SK-N-SH (cell line): ENCODE data around the gene MEA1. TPM values are rescaled to one million over a fixed set of nuclear protein-coding genes. Genes with fewer than 3 reads are reported as not detected.
A peak's percentile ranks its signal among the peaks of the same experiment; 100 is the strongest.

Source experiments
- CTCF ChIA-PET: fragments of 300-600, 350-600 bp; formaldehyde crosslinking; extraction: SDS; loops from one replicate; lab custom pipeline; 2021; lab: Yijun Ruan, JAX
- POLR2A ChIA-PET: fragments of 350-600 bp; sonication (Branson Sonifier 250); formaldehyde crosslinking; extraction: SDS; loops from one replicate; lab custom pipeline; 2020; ENCODE audit warnings: antibody characterized with exemption, inconsistent platforms; lab: Yijun Ruan, JAX
- DNase-seq: peaks from one replicate; pipeline ENCODE4 v3.0.0; 2012
- H2AFZ ChIP-seq: fragments of 200-600 bp; sonication (generic); 2 replicates; pipeline ENCODE4 v1.8.1; 2016; ENCODE audit warnings: antibody characterized with exemption, mild to moderate bottlenecking, low read depth
- H3F3A ChIP-seq: fragments of 200-600 bp; sonication (generic); replicated peaks from 2 replicates; pipeline ENCODE3; 2016; ENCODE audit warnings: antibody characterized with exemption, mild to moderate bottlenecking; ENCODE audit not compliant: insufficient read depth
- H3K27ac ChIP-seq, 2 experiments: fragments of 200-500 bp in 1 of 2; fragments of 200-600 bp in 1 of 2; sonication (Bioruptor generic) in 1 of 2; sonication (generic), shearing (Covaris generic) in 1 of 2; 2 replicates each; pipeline versions ENCODE4 v1.5.1 to v1.6.1; 2014 to 2016; ENCODE audit warnings: low read depth in 2 of 2, inconsistent platforms in 1 of 2, low read length in 1 of 2, mild to moderate bottlenecking in 1 of 2, mixed read lengths in 1 of 2
- H3K27me3 ChIP-seq: fragments of 200-600 bp; sonication (generic), shearing (Covaris generic); 2 replicates; pipeline ENCODE4 v1.6.1; 2016; ENCODE audit warnings: mixed run types; ENCODE audit not compliant: insufficient read depth
- H3K36me3 ChIP-seq, 2 experiments: fragments of 200-500 bp in 1 of 2; fragments of 200-600 bp in 1 of 2; sonication (Bioruptor generic) in 1 of 2; sonication (generic) in 1 of 2; replicated peaks in 1 of 2; 2 replicates each; pipeline versions ENCODE3 to v1.5.1; 2014 to 2016; ENCODE audit warnings: low read length in 1 of 2, mild to moderate bottlenecking in 1 of 2; ENCODE audit not compliant: insufficient read depth in 2 of 2, control insufficient read depth in 1 of 2
- H3K4me1 ChIP-seq, 2 experiments: fragments of 200-500 bp in 1 of 2; fragments of 200-600 bp in 1 of 2; sonication (Bioruptor generic) in 1 of 2; sonication (generic), shearing (Covaris generic) in 1 of 2; 2 replicates each; pipeline versions ENCODE4 v1.5.1 to v1.6.1; 2014 to 2016; ENCODE audit warnings: low read depth in 1 of 2, low read length in 1 of 2, mixed run types in 1 of 2; ENCODE audit not compliant: insufficient read depth in 2 of 2, control insufficient read depth in 1 of 2
- H3K4me2 ChIP-seq: fragments of 200-600 bp; sonication (generic), shearing (Covaris generic); 2 replicates; pipeline ENCODE4 v1.6.1; 2017; ENCODE audit warnings: mixed run types
- H3K4me3 ChIP-seq, 2 experiments: fragments of 200-500 bp in 1 of 2; fragments of 200-600 bp in 1 of 2; sonication (Bioruptor generic) in 1 of 2; sonication (generic), shearing (Covaris generic) in 1 of 2; 2 replicates each; pipeline versions ENCODE4 v1.5.1 to v1.8.1; 2014 to 2016; ENCODE audit warnings: low read depth in 2 of 2, inconsistent platforms in 1 of 2, low read length in 1 of 2, mild to moderate bottlenecking in 1 of 2, mixed read lengths in 1 of 2, moderate library complexity in 1 of 2
- H3K79me2 ChIP-seq: fragments of 200-600 bp; sonication (generic); 2 replicates; pipeline ENCODE4 v1.8.1; 2017; ENCODE audit warnings: mild to moderate bottlenecking; ENCODE audit not compliant: insufficient read depth
- H3K9ac ChIP-seq: fragments of 200-600 bp; sonication (generic); 2 replicates; pipeline ENCODE4 v1.6.1; 2017; ENCODE audit warnings: mixed run types
- H3K9me2 ChIP-seq: fragments of 200-600 bp; sonication (generic); 2 replicates; pipeline ENCODE4 v1.6.1; 2017; ENCODE audit warnings: mixed run types
- H3K9me3 ChIP-seq: fragments of 200-600 bp; sonication (generic); 2 replicates; pipeline ENCODE4 v1.6.1; 2017; ENCODE audit warnings: mixed run types, mild to moderate bottlenecking, moderate library complexity
- H4K20me1 ChIP-seq: fragments of 200-600 bp; sonication (generic); 2 replicates; pipeline ENCODE4 v1.6.1; 2017; ENCODE audit warnings: mild to moderate bottlenecking, mixed run types; ENCODE audit not compliant: insufficient read depth
- FOXJ3 ChIP-seq: sonication (generic); formaldehyde crosslinking; IDR thresholded peaks from 2 replicates; pipeline ENCODE4 v1.5.1; 2020; ENCODE audit warnings: mild to moderate bottlenecking, missing genetic modification reagents
- FOXM1 ChIP-seq: IDR thresholded peaks from 2 replicates; pipeline ENCODE4 v1.4.0; 2012; ENCODE audit warnings: low read depth, mild to moderate bottlenecking
- NRF1 ChIP-seq: IDR thresholded peaks from 2 replicates; pipeline ENCODE4 v1.6.1; 2012; ENCODE audit warnings: low read depth, mild to moderate bottlenecking, low read length
- POLR2AphosphoS5 ChIP-seq: IDR thresholded peaks from 2 replicates; pipeline ENCODE4 v1.6.1; 2012; ENCODE audit warnings: low read depth, low read length
- RAD21 ChIP-seq: IDR thresholded peaks from 2 replicates; pipeline ENCODE4 v1.6.1; 2012; ENCODE audit warnings: mild to moderate bottlenecking, low read length
- RCOR1 ChIP-seq: fragments of 150-350 bp; IDR thresholded peaks from 2 replicates; pipeline ENCODE4 v1.6.1; 2017; ENCODE audit warnings: antibody characterized with exemption, low read length
- RXRA ChIP-seq: IDR thresholded peaks from 2 replicates; pipeline ENCODE4 v1.4.0; 2012; ENCODE audit warnings: low read depth, mild to moderate bottlenecking, borderline replicate concordance
- SMC3 ChIP-seq: IDR thresholded peaks from 2 replicates; pipeline ENCODE4 v1.6.1; 2012; ENCODE audit warnings: low read depth, low read length, improper control_type of control experiment
- TAF1 ChIP-seq: IDR thresholded peaks from 2 replicates; pipeline ENCODE4 v1.6.1; 2012; ENCODE audit warnings: low read depth, mild to moderate bottlenecking, low read length, moderate library complexity, borderline replicate concordance
- TCF12 ChIP-seq: IDR thresholded peaks from 2 replicates; pipeline ENCODE4 v1.4.0; 2012
- TEAD4 ChIP-seq: IDR thresholded peaks from 2 replicates; pipeline ENCODE4 v1.4.0; 2012; ENCODE audit warnings: mild to moderate bottlenecking, borderline replicate concordance; ENCODE audit not compliant: insufficient read depth
- WGBS: methylation state at CpG from one replicate; pipeline ENCODE4 v1.1.6; 2017; ENCODE audit warnings: low lambda C conversion rate; 5-methylcytosine and 5-hydroxymethylcytosine counted together
- polyA plus RNA-seq, 3 experiments: library from polyadenylated mRNA; depleted of rRNA; stranded (reverse); fragments of >200 nt; gene quantifications; 2 replicates each; pipeline ENCODE4 v1.2.3, GENCODE V29; 2012
- TF ChIP-seq, protein P1 (sequence below): fragments of 150-350 bp; IDR thresholded peaks from 2 replicates; pipeline ENCODE4 v1.6.1; 2016; ENCODE audit warnings: mild to moderate bottlenecking, low read depth, low read length
- TF ChIP-seq, protein P2 (sequence below): IDR thresholded peaks from 2 replicates; pipeline ENCODE4 v1.4.0; 2012; ENCODE audit warnings: low read depth, borderline replicate concordance
- TF ChIP-seq, protein P3 (sequence below): IDR thresholded peaks from 2 replicates; pipeline ENCODE4 v1.4.0; 2012; ENCODE audit warnings: low read depth
- TF ChIP-seq, protein P4 (sequence below): IDR thresholded peaks from 2 replicates; pipeline ENCODE4; 2012

Gene MEA1
- polyA plus RNA-seq, 1 of the 3 experiments (the other 2 are of a cell fraction), result 171 TPM

DNA sequence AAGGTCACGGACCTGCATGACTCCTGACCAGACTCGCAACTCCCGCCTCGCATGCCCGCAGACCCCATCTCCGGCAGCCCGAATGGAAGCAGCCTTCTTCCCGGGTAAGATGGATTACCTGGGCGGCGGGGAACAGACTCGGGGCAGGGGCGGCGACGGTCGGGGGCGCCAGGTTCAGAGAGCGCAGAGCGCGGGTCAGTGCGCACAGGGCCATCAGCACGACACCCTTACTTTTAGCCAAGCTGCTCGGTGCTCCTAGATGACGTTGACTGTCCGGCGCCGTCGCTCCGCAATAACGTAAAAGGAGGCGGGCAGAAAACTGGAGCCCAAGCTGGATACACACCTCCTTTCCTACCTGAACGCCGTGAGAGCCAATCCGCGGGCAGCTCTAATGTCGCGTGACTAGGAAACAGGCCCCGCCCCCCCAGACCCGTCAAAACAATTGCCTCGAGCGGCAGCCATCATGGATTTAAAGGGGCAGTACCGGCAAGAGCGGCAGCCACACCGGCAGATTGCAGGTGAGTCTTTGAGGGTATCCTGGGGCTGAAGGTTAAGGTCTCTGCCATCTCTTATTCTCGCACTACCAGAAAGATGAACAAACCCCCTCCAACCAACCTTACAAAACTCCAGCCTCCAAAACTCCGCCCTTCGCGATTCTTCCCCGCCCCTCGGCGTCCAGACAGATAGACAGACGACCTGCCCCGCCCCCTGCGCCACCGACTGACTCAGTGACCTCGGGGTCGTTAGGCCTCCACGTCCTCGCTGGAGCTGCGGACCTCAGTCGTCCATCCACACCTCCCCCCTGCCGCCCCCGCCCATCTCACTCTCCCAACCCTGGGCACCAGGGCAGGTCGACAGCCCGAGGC, 45.7 kb upstream of the MEA1 start, which contains the start of the genes KLC4 and MRPL2 (continued):
- TF ChIP-seq, protein P1, sequence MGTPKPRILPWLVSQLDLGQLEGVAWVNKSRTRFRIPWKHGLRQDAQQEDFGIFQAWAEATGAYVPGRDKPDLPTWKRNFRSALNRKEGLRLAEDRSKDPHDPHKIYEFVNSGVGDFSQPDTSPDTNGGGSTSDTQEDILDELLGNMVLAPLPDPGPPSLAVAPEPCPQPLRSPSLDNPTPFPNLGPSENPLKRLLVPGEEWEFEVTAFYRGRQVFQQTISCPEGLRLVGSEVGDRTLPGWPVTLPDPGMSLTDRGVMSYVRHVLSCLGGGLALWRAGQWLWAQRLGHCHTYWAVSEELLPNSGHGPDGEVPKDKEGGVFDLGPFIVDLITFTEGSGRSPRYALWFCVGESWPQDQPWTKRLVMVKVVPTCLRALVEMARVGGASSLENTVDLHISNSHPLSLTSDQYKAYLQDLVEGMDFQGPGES, result 0 out of 2 replicates have a peak, but pooled peaks have one; percentile 1
- TF ChIP-seq, protein P2, sequence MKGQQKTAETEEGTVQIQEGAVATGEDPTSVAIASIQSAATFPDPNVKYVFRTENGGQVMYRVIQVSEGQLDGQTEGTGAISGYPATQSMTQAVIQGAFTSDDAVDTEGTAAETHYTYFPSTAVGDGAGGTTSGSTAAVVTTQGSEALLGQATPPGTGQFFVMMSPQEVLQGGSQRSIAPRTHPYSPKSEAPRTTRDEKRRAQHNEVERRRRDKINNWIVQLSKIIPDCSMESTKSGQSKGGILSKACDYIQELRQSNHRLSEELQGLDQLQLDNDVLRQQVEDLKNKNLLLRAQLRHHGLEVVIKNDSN, result peak; percentile 78
- peak; percentile 90 for TF ChIP-seq POLR2AphosphoS5
- no peak for TF ChIP-seq NRF1
- no peak for TF ChIP-seq TEAD4
- no peak for TF ChIP-seq FOXJ3
- TF ChIP-seq, protein P3, sequence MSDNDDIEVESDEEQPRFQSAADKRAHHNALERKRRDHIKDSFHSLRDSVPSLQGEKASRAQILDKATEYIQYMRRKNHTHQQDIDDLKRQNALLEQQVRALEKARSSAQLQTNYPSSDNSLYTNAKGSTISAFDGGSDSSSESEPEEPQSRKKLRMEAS, result peak; percentile 86
- no peak for TF ChIP-seq TCF12
- no peak for TF ChIP-seq RAD21
- TF ChIP-seq FOXM1, result no peak
- TF ChIP-seq RCOR1, result no peak
- no peak for TF ChIP-seq SMC3

DNA sequence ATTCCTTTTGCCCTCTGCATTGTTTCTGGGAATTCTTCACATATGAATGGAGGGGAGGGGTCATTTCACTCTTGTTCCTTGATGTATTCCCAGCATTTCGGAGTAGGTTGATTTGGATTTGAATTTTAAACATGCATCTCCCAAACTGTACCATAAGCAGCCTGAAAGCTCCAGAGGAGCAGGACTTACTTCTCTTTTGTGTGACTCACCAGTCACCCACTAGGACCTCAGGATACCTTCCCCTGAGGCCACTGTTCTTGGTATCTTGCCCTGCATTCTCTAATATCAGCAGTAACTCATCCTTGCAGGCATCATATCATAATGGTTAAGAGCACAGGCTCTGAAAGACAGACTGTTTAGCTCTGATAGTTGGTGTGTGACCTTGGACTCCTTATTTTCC, 44.8 kb upstream of the MEA1 start:
- H3K27me3 ChIP-seq, result no peaks in the 10 kb centered on the region
- peak overlapping the region; percentile 76 for H3K4me2 ChIP-seq
- TF ChIP-seq TAF1 (no peak), RXRA (no peak)
- TF ChIP-seq, protein P4, sequence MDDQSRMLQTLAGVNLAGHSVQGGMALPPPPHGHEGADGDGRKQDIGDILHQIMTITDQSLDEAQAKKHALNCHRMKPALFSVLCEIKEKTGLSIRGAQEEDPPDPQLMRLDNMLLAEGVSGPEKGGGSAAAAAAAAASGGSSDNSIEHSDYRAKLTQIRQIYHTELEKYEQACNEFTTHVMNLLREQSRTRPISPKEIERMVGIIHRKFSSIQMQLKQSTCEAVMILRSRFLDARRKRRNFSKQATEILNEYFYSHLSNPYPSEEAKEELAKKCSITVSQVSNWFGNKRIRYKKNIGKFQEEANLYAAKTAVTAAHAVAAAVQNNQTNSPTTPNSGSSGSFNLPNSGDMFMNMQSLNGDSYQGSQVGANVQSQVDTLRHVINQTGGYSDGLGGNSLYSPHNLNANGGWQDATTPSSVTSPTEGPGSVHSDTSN, result no peak
- peak overlapping the region; percentile 90 to 92 for H3K4me3 ChIP-seq
- peaks cover 40% of the 10 kb centered on the region for H3K79me2 ChIP-seq
- peak overlapping the region in 1 of 2 experiments; percentile 41; a peak in 2 of 4 replicates for H3K27ac ChIP-seq
- POLR2A ChIA-PET, result interaction anchor here (0.9 to 2.7 kb wide), 5 partner anchors 18 to 79 kb away, joined by 3 to 9 read pairs (median 5); partner anchors contain the start of genes KLHDC3, MEA1, PEX6 and PTK7
- no peaks in the 10 kb centered on the region for H3K9me3 ChIP-seq
- DNase-seq, result no peak
- peaks cover 3 to 17% of the 10 kb centered on the region in 2 experiments; a peak in 3 of 4 replicates for H3K4me1 ChIP-seq
- H3K9me2 ChIP-seq, result no peaks in the 10 kb centered on the region
- H2AFZ ChIP-seq, result peak overlapping the region; percentile 75; the same call in 1 of the 2 replicates
- WGBS, result 0% methylated on average over 1 of the region's 1 CpG
- CTCF ChIA-PET, result no interaction called here
- H3K9ac ChIP-seq, result peak overlapping the region; percentile 91
- no peaks in the 10 kb centered on the region for H4K20me1 ChIP-seq
- H3F3A ChIP-seq, result peaks cover 11% of the 10 kb centered on the region
- peaks cover 7 to 14% of the 10 kb centered on the region in 2 experiments for H3K36me3 ChIP-seq
